Raji (cell line): Measurements from ENCODE around the gene MANSC4.

Experiments used
- POLR2A ChIP-seq: IDR thresholded peaks from 2 replicates; pipeline ENCODE4 v1.6.1; 2011; ENCODE audit warnings: low read depth, low read length, control low read depth; ENCODE audit not compliant: insufficient read depth

The MANSC4 gene

GRCh38 chr12:27733052-27733656, 46.9 kb downstream of the MANSC4 start:
- TF ChIP-seq POLR2A, result no peak

DNA sequence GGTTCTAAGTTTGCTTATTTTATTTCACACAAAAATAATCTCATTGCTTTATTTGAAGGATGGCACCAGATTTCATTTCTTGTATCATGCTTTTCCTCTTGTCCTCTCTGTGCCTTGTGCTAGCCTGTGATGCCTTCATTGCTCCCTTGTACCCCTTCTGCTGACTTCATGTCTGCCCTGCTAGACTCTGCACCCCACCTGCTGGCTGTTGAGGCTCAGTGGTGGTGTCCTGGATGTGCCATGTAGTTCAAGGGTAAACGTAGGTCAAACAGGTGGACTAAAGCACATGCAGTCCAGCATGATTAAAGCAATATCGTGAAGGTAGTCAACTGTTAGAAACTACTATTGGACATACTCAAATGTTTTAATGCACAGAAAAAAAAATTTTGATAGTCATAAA, 47.8 kb downstream of the MANSC4 start:
- no peak for TF ChIP-seq POLR2A

GRCh38 chr12:27730097-27730588, 49.9 kb downstream of the MANSC4 start:
- no peak for TF ChIP-seq POLR2A

- no peak for TF ChIP-seq POLR2A
Observed at GRCh38 chr12:27723212-27723611, 56.8 kb downstream of the MANSC4 start.
